HepG2 (cell line): ENCODE data around the gene MRPL9. TPM values are rescaled to one million over a fixed set of nuclear protein-coding genes. Genes with fewer than 3 reads are reported as not detected.

ENCODE experiments used
- ATAC-seq: fragments of 200-7000 bp; cut with Tn5 transposase; 3 replicates; pipeline ENCODE4 v1.9.1; 2020; ENCODE audit warnings: mild to moderate bottlenecking, moderate library complexity
- BruUV-seq: library from RNA; stranded (reverse); fragments of 400-500 nt; replicated peaks from 2 replicates; lab custom pipeline; 2021; lab: Mats Ljungman, UMichigan
- CTCF ChIA-PET: fragments of 300-600 bp; formaldehyde crosslinking; extraction: SDS; loops from one replicate; lab custom pipeline; 2021; ENCODE audit warnings: low total read pairs, inconsistent platforms, low intra/inter-chr PET ratio; lab: Yijun Ruan, JAX
- POLR2A ChIA-PET: fragments of 350-600 bp; sonication (Branson Sonifier 250); formaldehyde crosslinking; loops from one replicate; lab custom pipeline; 2020; ENCODE audit warnings: antibody characterized with exemption, inconsistent platforms; lab: Yijun Ruan, JAX
- DNase-seq: peaks from one replicate; pipeline ENCODE4 v3.0.0-alpha.2; 2015; ENCODE audit warnings: low spot score
- FAIRE-seq: peaks from 3 replicates; lab custom pipeline; 2011; peaks lifted over from hg19 to GRCh38; lab: Jason Lieb, UNC
- H2AFZ ChIP-seq: one replicate; pipeline ENCODE4 v1.6.1; 2011; ENCODE audit warnings: low read length, inconsistent platforms
- H3K27ac ChIP-seq: fragments of 300-600 bp; 3 replicates; pipeline ENCODE4 v1.8.0; 2011; ENCODE audit warnings: mixed run types, mild to moderate bottlenecking, mixed read lengths, low read length, inconsistent platforms; ENCODE audit not compliant: insufficient read depth; ENCODE audit errors: extremely low read length
- H3K27me3 ChIP-seq, 2 experiments: fragments of 200-600 bp in 1 of 2; 2 replicates in 1 of 2; 3 replicates in 1 of 2; pipeline versions ENCODE4 v1.6.0 to v1.8.0; 2011; ENCODE audit warnings: low read length in 2 of 2, mild to moderate bottlenecking in 2 of 2, moderate library complexity in 2 of 2, inconsistent platforms in 1 of 2; ENCODE audit not compliant: insufficient read depth in 2 of 2, control insufficient read depth in 1 of 2
- H3K36me3 ChIP-seq, 2 experiments: fragments of 200-600 bp in 1 of 2; replicated peaks in 1 of 2; 2 replicates in 1 of 2; 3 replicates in 1 of 2; pipeline versions ENCODE4 v1.5.1 to v1.8.0; 2011; ENCODE audit warnings: low read length in 2 of 2, inconsistent platforms in 1 of 2; ENCODE audit not compliant: insufficient read depth in 2 of 2, control insufficient read depth in 1 of 2
- H3K4me1 ChIP-seq: 2 replicates; pipeline ENCODE4 v1.5.1; 2012; ENCODE audit warnings: low read length, inconsistent platforms; ENCODE audit not compliant: insufficient read depth
- H3K4me2 ChIP-seq: 2 replicates; pipeline ENCODE4 v1.6.0; 2011; ENCODE audit warnings: low read depth, low read length, inconsistent platforms
- H3K4me3 ChIP-seq, 3 experiments: fragments of 200-600 bp in 1 of 3; sonication (generic), shearing (Covaris generic) in 1 of 3; replicated peaks in 1 of 3; 2 replicates each; pipeline ENCODE4 v1.5.1; 2011 to 2016; ENCODE audit warnings: low read length in 3 of 3, inconsistent platforms in 2 of 3, low read depth in 2 of 3, mild to moderate bottlenecking in 2 of 3, control low read depth in 1 of 3, mixed read lengths in 1 of 3; ENCODE audit not compliant: insufficient read depth in 1 of 3
- H3K79me2 ChIP-seq: one replicate; pipeline ENCODE4 v1.6.1; 2011; ENCODE audit warnings: low read length, inconsistent platforms; ENCODE audit not compliant: insufficient read depth
- H3K9ac ChIP-seq: 2 replicates; pipeline ENCODE4 v1.6.0; 2011; ENCODE audit warnings: mild to moderate bottlenecking, low read depth, low read length, inconsistent platforms; ENCODE audit not compliant: insufficient read depth
- H3K9me3 ChIP-seq: 2 replicates; pipeline ENCODE4 v1.5.1; 2012; ENCODE audit warnings: mild to moderate bottlenecking, low read length
- H4K20me1 ChIP-seq: 2 replicates; pipeline ENCODE4 v1.6.0; 2011; ENCODE audit warnings: inconsistent platforms, mild to moderate bottlenecking, low read length, moderate library complexity; ENCODE audit not compliant: insufficient read depth
- ARNT2 ChIP-seq: sonication (generic); formaldehyde crosslinking; IDR thresholded peaks from 2 replicates; pipeline ENCODE4 v1.8.0; 2022; ENCODE audit warnings: mild to moderate bottlenecking, low read depth, missing genetic modification reagents, moderate library complexity
- EP300 ChIP-seq, 3 experiments: sonication (generic) in 1 of 3; formaldehyde crosslinking in 1 of 3; IDR thresholded peaks; 2 replicates each; pipeline versions ENCODE4 v1.5.1 to v1.6.1; 2011 to 2020; ENCODE audit warnings: low read depth in 2 of 3, low read length in 2 of 3, borderline replicate concordance in 1 of 3, improper control_type of control experiment in 1 of 3, mild to moderate bottlenecking in 1 of 3, missing genetic modification reagents in 1 of 3, moderate library complexity in 1 of 3
- FOXA1 ChIP-seq, 2 experiments: fragments of 450-650 bp in 1 of 2; sonication (generic) in 1 of 2; formaldehyde crosslinking in 1 of 2; IDR thresholded peaks; 2 replicates each; pipeline versions ENCODE4 v1.4.0 to v1.6.1; 2016 to 2020; ENCODE audit warnings: missing genetic modification reagents in 1 of 2
- LCORL ChIP-seq, 2 experiments: fragments of 450-650 bp in 1 of 2; sonication (generic) in 1 of 2; formaldehyde crosslinking in 1 of 2; IDR thresholded peaks; 2 replicates each; pipeline versions ENCODE4 v1.5.0 to v1.6.1; 2017 to 2020; ENCODE audit warnings: antibody characterized with exemption in 1 of 2, missing genetic modification reagents in 1 of 2
- NKX3-1 ChIP-seq: sonication (generic); formaldehyde crosslinking; IDR thresholded peaks from 2 replicates; pipeline ENCODE4 v1.5.0; 2020; ENCODE audit warnings: missing genetic modification reagents
- PBX2 ChIP-seq: IDR thresholded peaks from 2 replicates; pipeline ENCODE4 v1.6.1; 2016; ENCODE audit warnings: control low read depth
- PHF5A ChIP-seq: IDR thresholded peaks from one replicate; pipeline ENCODE4 v1.6.1; 2018; ENCODE audit warnings: low read depth, missing genetic modification reagents; ENCODE audit not compliant: unreplicated experiment
- RFXAP ChIP-seq: sonication (generic); formaldehyde crosslinking; IDR thresholded peaks from 2 replicates; pipeline ENCODE4 v1.4.0; 2020; ENCODE audit warnings: missing genetic modification reagents, borderline replicate concordance
- SKI ChIP-seq: fragments of 450-650 bp; IDR thresholded peaks from one replicate; pipeline ENCODE4 v1.6.1; 2018; ENCODE audit warnings: mild to moderate bottlenecking; ENCODE audit not compliant: partially characterized antibody
- SP4 ChIP-seq: sonication (generic); formaldehyde crosslinking; IDR thresholded peaks from 2 replicates; pipeline ENCODE4 v1.8.1; 2023; ENCODE audit warnings: mild to moderate bottlenecking, missing genetic modification reagents
- TBL1XR1 ChIP-seq: fragments of 150-350 bp; IDR thresholded peaks from 2 replicates; pipeline ENCODE4 v1.6.1; 2014; ENCODE audit warnings: borderline replicate concordance, low read length; ENCODE audit not compliant: partially characterized antibody
- ZHX1 ChIP-seq: sonication (generic); formaldehyde crosslinking; IDR thresholded peaks from 2 replicates; pipeline ENCODE4 v1.8.1; 2022; ENCODE audit warnings: low read depth, mild to moderate bottlenecking, missing genetic modification reagents
- ZNF280B ChIP-seq: sonication (generic); formaldehyde crosslinking; IDR thresholded peaks from 2 replicates; pipeline ENCODE4 v1.5.0; 2020; ENCODE audit warnings: missing genetic modification reagents, mild to moderate bottlenecking, borderline replicate concordance
- ZSCAN31 ChIP-seq: sonication (generic); formaldehyde crosslinking; IDR thresholded peaks from 2 replicates; pipeline ENCODE4 v1.5.0; 2020; ENCODE audit warnings: low read depth, mild to moderate bottlenecking, missing genetic modification reagents
- ZSCAN9 ChIP-seq: IDR thresholded peaks from 2 replicates; pipeline ENCODE4 v1.6.1; 2016; ENCODE audit warnings: borderline replicate concordance
- ZUFSP ChIP-seq: sonication (generic); formaldehyde crosslinking; IDR thresholded peaks from 2 replicates; pipeline ENCODE4 v1.9.0; 2021; ENCODE audit warnings: missing genetic modification reagents, mild to moderate bottlenecking, borderline replicate concordance
- WGBS: methylation state at CpG from one replicate; pipeline ENCODE4 v1.1.6; 2017; ENCODE audit warnings: low lambda C conversion rate; 5-methylcytosine and 5-hydroxymethylcytosine counted together
- in situ Hi-C: cut with HindIII; loops from 2 replicates; pipeline ENCODE4 v1.10.0; 2017; ENCODE audit warnings: low pct_unique_long_range_greater_than_20kb; ENCODE audit not compliant: extremely low pct_ligation_motif_present
- intact Hi-C: fragments of 100-400 bp; cut with micrococcal nuclease; formaldehyde crosslinking; loops from one replicate; pipeline ENCODE4 v1.10.0; 2022; ENCODE audit not compliant: unreplicated experiment
- polyA plus RNA-seq, 8 experiments: library from polyadenylated mRNA; depleted of rRNA in 3 of 8; stranded (reverse) in 7 of 8; unstranded in 1 of 8; fragments of >200 nt; fragmentation: Illumina TruSeq in 4 of 8; extraction: Trizol in 4 of 8; gene quantifications; 2 replicates each; pipeline versions ENCODE4 v1.2.1 to v1.2.3, GENCODE V29; 2011 to 2016; ENCODE audit warnings: low read depth in 4 of 8, missing spikeins in 1 of 8, mixed read lengths in 1 of 8; ENCODE audit not compliant: insufficient read depth in 1 of 8
- total RNA-seq, 5 experiments: library from RNA; depleted of rRNA; stranded (reverse); fragments of >200 nt; fragmentation: Illumina TruSeq; extraction: Trizol; gene quantifications; 2 replicates each; pipeline ENCODE4 v1.2.3, GENCODE V29; 2016; ENCODE audit warnings: low read depth in 1 of 5

MRPL9 gene
- total and polyA plus RNA-seq, 2 of the 13 experiments (the other 11 are each of a cell fraction or from before 2014, with no cell fraction given) = 72.1 to 107 TPM

- Histone ChIP-seq H4K20me1 (no peaks in the 10 kb centered on the region), H3K9ac (no peak overlapping the region), H3K27ac (no peak overlapping the region), H2AFZ (no peak overlapping the region), H3K4me3 (no peak overlapping the region), H3K9me3 (no peaks in the 10 kb centered on the region), H3K36me3 (no peaks in the 10 kb centered on the region), H3K27me3 (no peaks in the 10 kb centered on the region), H3K79me2 (no peaks in the 10 kb centered on the region), H3K4me2 (no peak overlapping the region), H3K4me1 (peaks cover 11% of the 10 kb centered on the region; the same call in 1 of the 2 replicates)
- ATAC-seq = no peak
- intact Hi-C loops (no loop called here), in situ Hi-C loops (no loop called here)
- 94% methylated on average over 9 of the region's 9 CpGs for WGBS
- ChIA-PET POLR2A (interaction anchor here (1.5 kb wide), 1 partner anchor 48 kb away, joined by 5 read pairs; the partner anchor contains the start of gene MRPL9), CTCF (no interaction called here)
- DNase-seq = no peak
- BruUV-seq = no TSS peak
- FAIRE-seq = no peak
- no peak for TF ChIP-seq PHF5A
- no peak for TF ChIP-seq SKI
- TF ChIP-seq LCORL (IDR thresholded peaks at IDR 0.05) = no peak
- no peak for TF ChIP-seq LCORL (CRISPR knock-in tag; IDR thresholded peaks at IDR 0.05)
- TF ChIP-seq ZSCAN9 (CRISPR knock-in tag) = no peak
- no peak for TF ChIP-seq ZNF280B (CRISPR knock-in tag)
- no peak for TF ChIP-seq FOXA1 (IDR thresholded peaks at IDR 0.05)
- no peak for TF ChIP-seq FOXA1 (CRISPR knock-in tag; IDR thresholded peaks at IDR 0.05)
- no peak for TF ChIP-seq NKX3-1 (CRISPR knock-in tag)
- TF ChIP-seq EP300 (IDR thresholded peaks at IDR 0.05; ENCODE audit: low read depth in 2 of 2, low read length in 2 of 2) = no peak
- TF ChIP-seq EP300 (CRISPR knock-in tag; IDR thresholded peaks at IDR 0.05; ENCODE audit: borderline replicate concordance) = no peak
- TF ChIP-seq ZSCAN31 (CRISPR knock-in tag) = no peak
- TF ChIP-seq TBL1XR1 = no peak
- TF ChIP-seq SP4 (CRISPR knock-in tag) = no peak
- TF ChIP-seq PBX2 (CRISPR knock-in tag) = no peak
- no peak for TF ChIP-seq ZUFSP (CRISPR knock-in tag)
- TF ChIP-seq ARNT2 (CRISPR knock-in tag) = no peak
- no peak for TF ChIP-seq ZHX1
- no peak for TF ChIP-seq RFXAP (CRISPR knock-in tag)
Observed at GRCh38 chr1:151811181-151811580, 47.9 kb upstream of the MRPL9 start.
